CD4-positive, alpha-beta T cell treated with Interferon alpha-2 for 1 hour (primary cell): ENCODE results near the gene MYO6.
"Not testable (repeated sequence)": the region's sequence is repeated elsewhere in the genome, so short reads cannot be mapped to it uniquely, and the experiment has no call there.

ENCODE experiments used
- DNase-seq, 2 donors: peaks; one replicate each; pipeline ENCODE4 v3.0.0-alpha.2; 2020 to 2022

The MYO6 gene

GRCh38 chr6:75748743-75749538 is at the start of gene MYO6:
TSS of gene MYO6 (plus strand) at chr6:75749239. CDS start at chr6:75817548, 68,309 bp downstream.
- DNase-seq, result peak in 1 of 2 donors; percentile 56

GRCh38 chr6:75708334-75708733 is 40.7 kb upstream of the MYO6 start:
- not testable (repeated sequence) for DNase-seq

GRCh38 chr6:75711173-75711572 is 37.9 kb upstream of the MYO6 start:
- DNase-seq, result no peak

- DNase-seq, result no peak
Measured at GRCh38 chr6:75719133-75719532, 29.9 kb upstream of the MYO6 start.

DNA sequence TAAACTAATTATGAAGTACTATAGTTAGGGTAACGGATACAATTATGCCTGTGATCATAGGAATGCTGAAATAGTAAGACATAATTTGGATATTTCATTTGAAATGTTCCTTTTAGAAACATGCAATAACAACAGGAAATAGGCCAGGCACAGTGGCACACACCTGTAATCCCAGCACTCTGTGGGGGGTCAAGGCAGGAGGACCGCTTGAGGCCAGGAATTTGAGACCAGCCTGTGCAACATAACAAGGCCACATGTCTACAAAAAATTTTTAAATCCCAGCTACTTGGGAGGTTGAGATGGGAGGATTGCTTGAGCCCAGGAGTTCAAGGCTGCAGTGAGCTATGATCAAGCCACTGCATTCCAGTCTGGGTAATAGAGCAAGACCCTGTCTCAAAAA is 25.7 kb upstream of the MYO6 start:
- no peak for DNase-seq

- no peak for DNase-seq
Measured at GRCh38 chr6:75727206-75727605, 21.8 kb upstream of the MYO6 start.

DNA sequence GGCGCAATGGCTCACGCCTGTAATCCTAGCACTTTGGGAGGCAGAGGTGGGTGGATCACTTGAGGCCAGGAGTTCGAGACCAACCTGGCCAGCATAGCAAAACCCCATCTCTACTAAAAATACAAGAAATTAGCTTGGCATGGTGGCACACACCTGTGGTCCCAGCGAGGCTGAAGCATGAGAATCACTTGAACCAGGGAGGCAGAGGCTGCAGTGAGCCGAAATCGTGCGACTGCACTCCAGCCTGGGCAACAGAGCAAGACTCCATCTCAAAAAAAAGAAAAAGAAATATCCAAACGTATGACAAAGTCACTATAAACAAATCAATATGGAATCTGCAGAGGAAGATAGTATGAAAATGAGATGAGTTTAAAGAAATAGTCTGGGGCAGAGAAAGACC is 18.0 kb upstream of the MYO6 start:
- not testable (repeated sequence) for DNase-seq

GRCh38 chr6:75735491-75736186 is 13.4 kb upstream of the MYO6 start:
- no peak for DNase-seq

DNA sequence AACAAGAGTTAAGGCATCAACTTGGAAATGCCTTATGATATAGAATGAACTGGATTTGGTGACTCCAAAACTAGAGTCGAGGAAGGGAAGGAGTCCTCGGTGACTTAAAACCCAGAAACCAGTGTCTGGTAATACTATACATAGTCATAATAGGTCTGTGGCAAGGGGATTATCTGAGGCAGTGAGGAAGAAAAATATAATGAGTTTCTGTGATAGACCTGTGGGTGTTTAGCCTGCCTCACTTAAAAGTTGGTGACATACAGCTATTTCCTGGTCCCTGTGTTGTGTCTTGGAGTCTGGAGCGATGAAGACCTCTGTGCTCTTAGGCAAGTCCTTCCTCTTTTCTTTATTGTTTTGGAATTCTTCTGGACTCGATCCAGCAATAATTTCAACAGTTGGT is 5.1 kb upstream of the MYO6 start:
- DNase-seq, result no peak

DNA sequence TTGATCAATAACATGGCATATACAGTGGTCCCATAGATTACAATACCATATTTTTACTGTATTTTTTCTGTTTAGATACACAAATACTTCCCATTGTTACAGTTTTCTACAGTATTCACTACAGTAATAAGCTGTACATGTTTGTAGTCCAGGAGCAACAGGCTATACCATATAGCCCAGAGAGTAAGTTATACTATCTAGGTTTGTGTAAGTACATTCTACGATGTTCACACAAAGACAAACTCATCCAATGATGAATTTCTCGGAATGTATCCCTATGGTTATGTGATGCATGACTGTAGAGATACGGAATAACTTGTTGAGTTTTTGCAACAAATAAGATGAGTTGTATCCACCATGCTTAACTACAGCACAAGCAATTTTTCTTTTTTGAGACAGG is 3.6 kb upstream of the MYO6 start:
- DNase-seq, result no peak

- DNase-seq, result no peak
Measured at GRCh38 chr6:75746221-75746620, 2.8 kb upstream of the MYO6 start.

GRCh38 chr6:75747152-75747992 is 1.7 kb upstream of the MYO6 start:
- DNase-seq, result no peak

DNA sequence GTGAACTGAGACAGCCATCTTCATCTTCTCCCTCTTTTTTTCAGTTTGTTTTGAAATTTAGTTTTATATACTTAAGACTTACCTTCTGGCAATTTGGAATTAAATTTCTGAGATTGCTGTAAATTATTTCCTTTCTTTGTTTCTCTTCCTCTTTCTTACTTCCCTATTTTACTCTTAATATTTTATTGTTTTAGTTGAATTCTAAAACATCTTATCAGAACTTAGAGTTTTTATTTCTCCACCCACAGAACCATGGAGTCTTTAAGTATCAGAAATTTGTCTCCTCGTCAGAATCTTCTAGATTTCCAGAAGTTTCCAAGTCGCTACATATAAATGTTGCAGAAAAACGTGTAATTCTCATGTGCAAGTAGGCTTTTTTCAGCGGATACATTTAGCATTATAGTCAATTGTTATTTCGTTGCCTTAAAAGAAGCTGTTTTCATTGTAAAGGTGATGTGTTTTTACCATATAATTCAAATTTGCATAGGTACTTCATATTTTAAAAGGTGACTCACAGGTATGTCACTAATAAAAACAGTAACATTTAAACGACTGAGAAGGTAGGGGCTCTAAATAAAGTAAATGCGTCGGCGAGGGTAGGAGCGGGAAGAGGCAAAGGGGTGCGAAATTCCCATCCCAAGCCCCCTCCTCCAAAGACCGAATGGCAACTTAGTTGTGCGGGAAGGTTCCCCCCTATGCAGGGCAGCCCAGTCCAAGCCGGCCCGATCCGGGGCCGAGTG is 866 bp upstream of the MYO6 start:
- DNase-seq, result no peak

GRCh38 chr6:75751443-75751842 is 2.4 kb downstream of the MYO6 start:
- no peak for DNase-seq

GRCh38 chr6:75752365-75752764 is 3.3 kb downstream of the MYO6 start:
- DNase-seq, result no peak

DNA sequence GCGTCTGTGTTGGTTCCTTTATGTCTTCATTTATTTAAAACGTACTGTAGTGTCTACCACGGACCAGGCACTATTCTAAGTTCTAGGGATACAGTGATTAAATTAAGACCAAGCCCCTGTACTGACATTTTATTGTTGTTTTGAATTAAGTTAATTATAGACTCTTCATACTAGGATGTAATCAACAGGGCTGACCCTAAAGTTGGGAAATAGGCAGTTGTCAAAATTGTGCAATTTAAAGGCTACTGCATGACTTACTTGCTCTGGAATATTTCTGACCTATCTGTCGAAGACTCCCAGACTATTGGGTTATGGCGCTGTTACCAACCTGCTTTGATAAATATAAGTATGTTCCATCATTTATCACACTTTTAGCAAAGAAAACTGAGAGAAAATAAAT is 6.7 kb downstream of the MYO6 start:
- DNase-seq, result no peak

- DNase-seq, result no peak
Measured at GRCh38 chr6:75757295-75757694, 8.3 kb downstream of the MYO6 start.

GRCh38 chr6:75758061-75758460 is 9.0 kb downstream of the MYO6 start:
- DNase-seq, result no peak

- no peak for DNase-seq
Measured at GRCh38 chr6:75759207-75759606, 10.2 kb downstream of the MYO6 start.

- DNase-seq, result no peak
Measured at GRCh38 chr6:75760320-75760719, 11.3 kb downstream of the MYO6 start.

DNA sequence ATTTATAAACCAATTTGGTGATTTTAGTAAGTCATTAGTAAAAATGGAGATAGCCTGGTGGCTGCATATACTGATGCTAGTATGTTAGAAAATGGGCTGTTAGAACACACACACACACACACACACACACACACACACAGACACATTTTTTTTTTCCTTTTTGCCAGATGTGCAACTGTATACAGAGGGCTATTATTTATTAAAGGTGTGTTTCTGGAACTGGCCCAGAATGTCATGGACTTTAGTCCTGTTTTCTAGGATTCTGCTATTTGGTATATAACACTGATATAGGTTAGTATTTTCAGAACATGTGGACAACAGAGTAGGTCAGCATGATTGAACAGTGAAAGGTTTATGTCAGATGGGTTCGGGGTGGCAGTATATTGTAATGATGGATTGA is 12.4 kb downstream of the MYO6 start:
- no peak for DNase-seq

- no peak for DNase-seq
Measured at GRCh38 chr6:75762063-75762462, 13.0 kb downstream of the MYO6 start.

- no peak for DNase-seq
Measured at GRCh38 chr6:75766387-75766786, 17.3 kb downstream of the MYO6 start.
